GM12875 (cell line): ENCODE measurements around the gene KDM1B.

Source experiments
- H3K4me3 ChIP-seq: one replicate; pipeline ENCODE4 v1.5.1; 2011; ENCODE audit warnings: low read depth, low read length, control low read depth
- TF ChIP-seq, protein P1 (sequence below): IDR thresholded peaks from 2 replicates; pipeline ENCODE4 v1.5.1; 2011; ENCODE audit warnings: low read depth, mild to moderate bottlenecking, control low read depth, inconsistent platforms, low read length, moderate library complexity, borderline replicate concordance; ENCODE audit not compliant: insufficient read depth

Gene KDM1B

DNA sequence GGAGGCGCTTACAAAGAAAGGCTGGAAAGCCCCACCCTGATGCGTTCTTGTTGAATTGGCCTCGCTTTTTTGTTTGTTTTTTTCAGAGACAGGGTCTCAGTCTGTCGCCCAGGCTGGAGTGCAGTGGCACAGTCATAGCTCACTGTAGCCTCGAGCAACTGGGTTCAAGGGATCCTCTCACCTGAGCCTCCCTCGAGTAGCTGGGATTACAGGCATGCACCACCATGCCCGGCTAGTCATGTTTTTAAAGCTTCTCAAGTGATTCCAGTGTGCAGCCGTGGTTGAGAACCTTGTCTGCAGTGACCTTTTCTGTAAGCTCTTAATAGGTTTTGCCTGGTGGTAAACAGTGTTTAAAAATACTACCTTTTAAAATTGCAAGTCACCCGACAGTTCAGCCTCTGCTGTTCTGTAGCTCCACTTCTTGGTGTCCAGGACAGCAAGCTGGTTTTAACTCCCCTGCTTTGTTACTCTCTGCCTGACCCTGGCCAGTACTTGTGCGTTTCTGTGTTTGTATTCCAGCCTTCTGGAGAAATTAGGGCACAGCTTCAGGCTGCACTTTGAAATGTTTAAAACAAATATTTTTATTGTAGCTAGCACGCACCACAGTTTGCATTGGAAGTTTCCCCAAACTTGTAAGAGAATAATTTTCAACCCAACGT is 54.4 kb downstream of the KDM1B start:
- no peak overlapping the region for H3K4me3 ChIP-seq
- TF ChIP-seq, protein P1, sequence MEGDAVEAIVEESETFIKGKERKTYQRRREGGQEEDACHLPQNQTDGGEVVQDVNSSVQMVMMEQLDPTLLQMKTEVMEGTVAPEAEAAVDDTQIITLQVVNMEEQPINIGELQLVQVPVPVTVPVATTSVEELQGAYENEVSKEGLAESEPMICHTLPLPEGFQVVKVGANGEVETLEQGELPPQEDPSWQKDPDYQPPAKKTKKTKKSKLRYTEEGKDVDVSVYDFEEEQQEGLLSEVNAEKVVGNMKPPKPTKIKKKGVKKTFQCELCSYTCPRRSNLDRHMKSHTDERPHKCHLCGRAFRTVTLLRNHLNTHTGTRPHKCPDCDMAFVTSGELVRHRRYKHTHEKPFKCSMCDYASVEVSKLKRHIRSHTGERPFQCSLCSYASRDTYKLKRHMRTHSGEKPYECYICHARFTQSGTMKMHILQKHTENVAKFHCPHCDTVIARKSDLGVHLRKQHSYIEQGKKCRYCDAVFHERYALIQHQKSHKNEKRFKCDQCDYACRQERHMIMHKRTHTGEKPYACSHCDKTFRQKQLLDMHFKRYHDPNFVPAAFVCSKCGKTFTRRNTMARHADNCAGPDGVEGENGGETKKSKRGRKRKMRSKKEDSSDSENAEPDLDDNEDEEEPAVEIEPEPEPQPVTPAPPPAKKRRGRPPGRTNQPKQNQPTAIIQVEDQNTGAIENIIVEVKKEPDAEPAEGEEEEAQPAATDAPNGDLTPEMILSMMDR, result no peak

DNA sequence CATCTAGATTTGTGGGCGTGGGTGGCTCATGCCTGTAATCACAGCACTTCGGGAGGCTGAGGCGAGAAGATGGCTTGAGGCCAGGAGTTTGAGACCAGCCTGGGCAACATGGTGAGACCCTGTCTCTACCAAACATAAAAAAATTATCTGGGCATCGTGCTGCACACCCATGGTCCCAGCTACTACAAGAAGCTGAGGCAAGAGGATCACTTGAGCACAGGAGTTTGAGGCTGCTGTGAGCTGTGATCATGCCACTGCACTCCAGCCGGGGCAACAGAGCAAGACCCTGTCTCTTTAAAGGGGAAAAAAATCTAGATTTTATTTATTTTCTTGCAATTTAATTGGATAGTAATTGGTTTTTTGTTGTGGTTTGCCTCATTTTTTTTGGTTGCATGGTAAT is 55.5 kb downstream of the KDM1B start:
- TF ChIP-seq, protein P1, result no peak
- no peak overlapping the region for H3K4me3 ChIP-seq

DNA sequence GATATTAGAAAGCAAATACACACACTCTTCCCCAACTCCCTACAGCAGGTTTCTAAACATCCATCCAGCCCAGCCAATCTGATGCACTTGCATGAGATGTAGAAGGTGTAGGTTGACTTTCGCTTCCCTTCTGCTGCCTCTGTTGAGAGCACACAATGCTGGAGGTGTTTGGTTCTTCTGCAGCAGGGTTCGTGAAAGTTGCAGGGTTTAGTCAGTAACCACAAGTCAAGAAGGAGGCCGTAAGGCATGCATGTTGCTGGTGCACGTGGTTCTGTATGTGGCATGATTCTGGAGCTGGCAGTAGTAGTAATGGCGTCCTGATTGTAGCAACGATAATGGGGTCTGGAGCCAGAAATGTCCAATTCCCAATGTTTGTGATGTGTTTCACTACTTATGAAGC is 56.1 kb downstream of the KDM1B start:
- TF ChIP-seq, protein P1, result no peak

DNA sequence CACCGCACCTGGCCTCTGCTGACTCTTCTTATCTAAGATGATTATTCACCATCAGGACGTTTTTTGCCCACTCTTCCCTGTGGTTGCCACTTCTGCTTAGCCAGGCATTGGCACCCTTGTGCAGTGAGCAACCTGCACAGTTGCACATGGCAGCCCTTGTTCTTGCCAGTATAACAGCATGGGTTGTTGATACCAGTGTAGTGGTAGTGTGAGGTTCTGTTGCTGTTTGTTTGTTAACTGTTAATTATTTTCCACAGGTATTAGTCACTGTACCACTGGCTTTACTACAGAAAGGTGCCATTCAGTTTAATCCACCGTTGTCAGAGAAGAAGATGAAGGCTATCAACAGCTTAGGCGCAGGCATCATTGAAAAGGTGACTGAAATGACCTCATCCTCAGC is 57.0 kb downstream of the KDM1B start:
- TF ChIP-seq, protein P1, result no peak
- no peak overlapping the region for H3K4me3 ChIP-seq

More for the DNA sequence above, 56.1 kb downstream of the KDM1B start:
- no peak overlapping the region for H3K4me3 ChIP-seq

DNA sequence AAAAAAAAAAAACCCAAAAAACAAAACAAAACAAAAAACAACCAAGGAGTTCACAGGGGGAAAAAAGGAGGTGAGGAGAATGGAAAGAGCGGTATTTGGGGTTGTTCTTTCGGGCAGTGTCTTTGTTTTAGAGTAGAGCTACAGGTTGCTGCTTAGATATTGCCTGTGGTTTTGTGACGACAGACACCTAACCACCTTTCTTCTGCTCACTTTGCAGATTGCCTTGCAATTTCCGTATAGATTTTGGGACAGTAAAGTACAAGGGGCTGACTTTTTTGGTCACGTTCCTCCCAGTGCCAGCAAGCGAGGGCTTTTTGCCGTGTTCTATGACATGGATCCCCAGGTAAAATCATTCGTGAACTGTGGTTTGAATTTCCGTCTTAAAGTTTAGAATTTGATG is 58.2 kb downstream of the KDM1B start:
- no peak overlapping the region for H3K4me3 ChIP-seq
- TF ChIP-seq, protein P1, result no peak

DNA sequence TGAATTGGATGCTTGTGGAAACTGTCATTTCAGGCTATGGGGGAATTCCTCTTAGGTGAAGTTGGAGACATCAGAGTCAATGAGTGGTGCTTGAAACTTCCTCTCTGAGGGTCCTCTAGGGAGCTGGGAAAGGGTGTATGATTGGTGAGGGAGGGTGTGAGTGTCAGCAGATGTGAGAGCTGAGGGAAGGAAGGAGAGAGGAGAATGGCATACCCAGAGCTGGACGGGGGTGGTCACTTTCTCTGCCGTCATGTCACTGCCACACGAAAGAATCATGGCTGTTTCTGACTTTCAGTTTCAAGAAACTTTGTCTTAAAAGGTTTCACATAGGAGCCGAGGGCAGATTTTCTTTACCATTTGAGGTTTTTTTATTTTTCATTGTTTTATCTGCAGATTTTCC is 58.8 kb downstream of the KDM1B start:
- TF ChIP-seq, protein P1, result no peak
- H3K4me3 ChIP-seq, result no peak overlapping the region

DNA sequence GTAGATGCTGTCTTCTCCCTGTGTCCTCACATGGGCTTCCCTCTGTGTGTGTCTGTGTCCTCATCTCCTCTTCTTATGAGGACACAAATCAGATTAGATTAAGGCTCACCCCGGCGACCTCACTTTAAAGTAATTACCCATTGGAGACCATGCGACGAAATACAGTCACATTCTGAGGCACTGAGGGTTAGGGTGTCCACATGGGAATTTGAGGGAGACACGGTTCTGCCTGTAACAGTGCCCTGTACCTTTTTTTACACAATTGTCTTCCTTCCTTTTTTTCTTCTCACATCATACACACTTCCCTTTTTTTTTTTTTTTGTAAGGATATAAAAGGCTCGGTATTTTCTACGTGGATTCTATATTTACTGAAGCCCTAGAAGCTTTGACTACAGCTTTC is 60.2 kb downstream of the KDM1B start:
- H3K4me3 ChIP-seq, result no peak overlapping the region
- TF ChIP-seq, protein P1, result no peak
